Epidermal melanocyte (primary cell): ENCODE data around the gene CREBBP.

ENCODE experiments used
- DNase-seq: peaks from one replicate; pipeline ENCODE4 v3.0.0; 2011; ENCODE audit warnings: low spot score; ENCODE audit not compliant: insufficient read length

Gene CREBBP

GRCh38 chr16:3825103-3825502 is 55.4 kb downstream of the CREBBP start:
- DNase-seq: no peak

GRCh38 chr16:3824121-3824795 is 56.3 kb downstream of the CREBBP start:
- DNase-seq: no peak

GRCh38 chr16:3823427-3823826 is 57.1 kb downstream of the CREBBP start:
- no peak for DNase-seq

GRCh38 chr16:3822366-3823045 is 58.0 kb downstream of the CREBBP start:
- no peak for DNase-seq

- DNase-seq: no peak
Observed at GRCh38 chr16:3821184-3821583, 59.3 kb downstream of the CREBBP start.

- peak; percentile 85 for DNase-seq
Observed at GRCh38 chr16:3819746-3820724, 60.5 kb downstream of the CREBBP start.

GRCh38 chr16:3819175-3819527 is 61.4 kb downstream of the CREBBP start:
- no peak for DNase-seq

GRCh38 chr16:3816326-3816725 is 64.2 kb downstream of the CREBBP start:
- DNase-seq: no peak

GRCh38 chr16:3814755-3815154 is 65.8 kb downstream of the CREBBP start:
- DNase-seq: no peak

GRCh38 chr16:3812469-3813172 is 67.9 kb downstream of the CREBBP start:
- DNase-seq: no peak

- DNase-seq: no peak
Observed at GRCh38 chr16:3810818-3811217, 69.7 kb downstream of the CREBBP start.

- no peak for DNase-seq
Observed at GRCh38 chr16:3810198-3810664, 70.3 kb downstream of the CREBBP start.

- DNase-seq: no peak
Observed at GRCh38 chr16:3808308-3809063, 72.0 kb downstream of the CREBBP start.

- DNase-seq: no peak
Observed at GRCh38 chr16:3807425-3808123, 72.9 kb downstream of the CREBBP start.

GRCh38 chr16:3804426-3805016 is 76.0 kb downstream of the CREBBP start:
- no peak for DNase-seq

GRCh38 chr16:3800477-3801270 is 79.8 kb downstream of the CREBBP start:
- DNase-seq: no peak

GRCh38 chr16:3800019-3800418 is 80.5 kb downstream of the CREBBP start:
- DNase-seq: no peak

- no peak for DNase-seq
Observed at GRCh38 chr16:3799354-3799753, 81.2 kb downstream of the CREBBP start.

GRCh38 chr16:3798838-3799237 is 81.7 kb downstream of the CREBBP start:
- no peak for DNase-seq
